Fibroblast of skin of left biceps (primary cell): ENCODE measurements around the gene SPTLC2.
A peak's percentile ranks its signal among the peaks of the same experiment; 100 is the strongest.

Experiments
- DNase-seq, 2 experiments: peaks; one replicate each; pipeline ENCODE4 v3.0.0-alpha.2; 2013; ENCODE audit warnings: low read depth in 2 of 2

Gene SPTLC2

DNA sequence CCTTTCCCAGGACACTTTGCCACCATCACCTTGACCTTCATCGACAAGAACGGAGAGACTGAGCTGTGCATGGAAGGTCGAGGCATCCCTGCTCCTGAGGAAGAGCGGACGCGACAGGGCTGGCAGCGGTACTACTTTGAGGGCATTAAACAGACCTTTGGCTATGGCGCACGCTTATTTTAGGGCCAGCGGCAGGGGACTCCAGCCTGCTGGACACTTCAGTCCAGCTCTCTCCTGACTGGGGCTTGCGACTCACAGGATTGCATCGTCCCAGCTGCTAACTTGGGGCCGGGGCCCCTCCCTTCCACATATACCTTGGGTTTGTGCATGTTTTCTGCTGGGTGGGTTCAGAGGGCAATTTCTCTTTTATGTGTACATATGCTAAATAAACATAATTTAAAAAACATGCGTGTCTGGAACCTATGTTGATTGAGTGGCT is 147.4 kb downstream of the SPTLC2 start:
- DNase-seq = no peak

DNA sequence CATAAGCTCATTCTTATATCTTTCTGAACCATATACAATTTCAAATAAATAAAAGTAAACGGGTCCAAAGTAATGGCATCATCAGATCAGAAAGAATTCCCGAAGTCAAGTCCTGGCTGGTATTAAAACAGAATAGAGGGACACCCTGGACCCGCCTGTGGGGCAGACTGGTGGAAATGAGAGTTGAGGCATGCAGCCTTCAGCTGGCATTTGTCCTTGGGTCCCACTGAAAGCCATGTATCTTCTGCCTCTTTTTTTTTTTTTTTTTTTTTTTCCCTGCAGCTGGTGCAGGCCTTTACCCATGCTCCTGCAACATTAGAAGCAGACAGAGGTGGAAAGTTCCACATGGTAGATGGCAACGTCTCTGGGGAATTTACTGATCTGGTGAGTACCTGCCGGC is 148.6 kb downstream of the SPTLC2 start:
- DNase-seq = no peak

GRCh38 chr14:77459072-77459723 is 157.2 kb downstream of the SPTLC2 start:
- peak; percentile 22 to 30 for DNase-seq

GRCh38 chr14:77458249-77458950 is 158.0 kb downstream of the SPTLC2 start:
- DNase-seq = no peak

DNA sequence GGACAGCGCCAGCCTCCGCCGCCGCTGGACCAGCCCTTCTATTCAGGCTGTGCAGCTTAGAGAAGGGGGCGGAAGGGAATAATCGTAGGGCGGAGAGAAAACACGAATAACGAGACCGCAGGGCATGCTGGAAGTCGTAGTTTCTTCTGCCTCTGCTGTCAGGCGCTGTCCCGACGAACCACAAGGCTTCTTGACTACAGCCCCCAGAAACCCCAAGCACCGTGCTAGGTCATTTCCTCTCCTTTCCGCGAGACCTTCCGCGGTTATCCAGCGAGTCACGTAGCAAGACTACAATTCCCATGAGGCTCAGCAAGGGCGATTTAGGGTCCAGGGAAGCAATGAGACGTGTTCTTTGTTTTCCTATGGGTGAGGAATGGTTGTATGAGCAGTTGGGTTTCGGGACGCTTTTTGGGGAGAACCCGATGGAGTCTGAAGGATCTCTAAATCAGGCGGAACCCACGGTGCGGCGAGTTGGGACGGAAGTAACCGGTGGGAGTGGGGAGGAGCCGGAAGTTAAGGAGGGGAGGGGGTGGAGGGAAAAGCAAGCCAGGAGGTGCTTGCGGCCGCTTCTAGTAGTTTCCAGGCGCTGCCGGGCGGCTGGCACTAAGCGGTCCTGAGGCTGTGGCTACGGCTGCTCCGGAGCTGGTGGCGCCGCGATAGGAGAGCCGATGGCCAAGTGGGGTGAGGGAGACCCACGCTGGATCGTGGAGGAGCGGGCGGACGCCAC is 158.8 kb downstream of the SPTLC2 start, which contains the start of the genes AHSA1 and VIPAS39:
TSS of gene AHSA1 (plus strand) at position 572 of the 727 bp plus-strand sequence. CDS start at position 669, 97 bp downstream.
TSS of gene VIPAS39 (minus strand) at position 80 of the 727 bp plus-strand sequence. CDS start 3,499 bp downstream, outside the sequence.
- DNase-seq = peak; percentile 95

- DNase-seq = no peak
These were observed 159.3 kb downstream of the SPTLC2 start for GRCh38 chr14:77457115-77457521.
